Lung (tissue), 12 donors: ENCODE data around the gene SMIM41. TPM values are rescaled to one million over a fixed set of nuclear protein-coding genes. Genes with fewer than 3 reads are reported as not detected.

Experiments
- ATAC-seq: fragments of 200-7000 bp; cut with Tn5 transposase; one replicate; pipeline ENCODE4 v1.9.1; 2020; ENCODE audit warnings: moderate number of reproducible peaks; ENCODE audit not compliant: insufficient read depth, low FRiP score
- DNase-seq, 3 donors: peaks; one replicate each; pipeline ENCODE4 v3.0.0-alpha.2; 2013 to 2017
- H3K27ac ChIP-seq, 2 donors: one replicate each; pipeline ENCODE4 v1.5.1; 2013; ENCODE audit warnings: mild to moderate bottlenecking in 2 of 2, moderate library complexity in 2 of 2, control low read depth in 1 of 2, inconsistent platforms in 1 of 2, low read depth in 1 of 2, low read length in 1 of 2
- H3K27me3 ChIP-seq, 3 donors: one replicate each; pipeline ENCODE4 v1.5.1; 2013; ENCODE audit warnings: low read length in 2 of 3; ENCODE audit not compliant: control insufficient read depth in 3 of 3, insufficient read depth in 3 of 3
- H3K36me3 ChIP-seq, 4 donors: one replicate each; pipeline ENCODE4 v1.5.1; 2013; ENCODE audit warnings: low read length in 4 of 4, mild to moderate bottlenecking in 1 of 4, moderate library complexity in 1 of 4; ENCODE audit not compliant: control insufficient read depth in 4 of 4, insufficient read depth in 4 of 4
- H3K4me1 ChIP-seq, 5 donors: one replicate each; pipeline ENCODE4 v1.5.1; 2013; ENCODE audit warnings: low read length in 5 of 5, mild to moderate bottlenecking in 2 of 5, moderate library complexity in 1 of 5; ENCODE audit not compliant: control insufficient read depth in 5 of 5, insufficient read depth in 5 of 5
- H3K4me3 ChIP-seq: one replicate; pipeline ENCODE4 v1.5.1; 2013; ENCODE audit warnings: mild to moderate bottlenecking, control low read depth, moderate library complexity
- H3K9ac ChIP-seq, 2 donors: one replicate each; pipeline ENCODE4 v1.5.1; 2013; ENCODE audit warnings: low read length in 2 of 2, control low read depth in 1 of 2; ENCODE audit not compliant: insufficient read depth in 1 of 2
- H3K9me3 ChIP-seq, 4 donors: one replicate each; pipeline ENCODE4 v1.5.1; 2013; ENCODE audit warnings: low read length in 3 of 4, mild to moderate bottlenecking in 1 of 4, moderate library complexity in 1 of 4; ENCODE audit not compliant: control insufficient read depth in 4 of 4, insufficient read depth in 3 of 4
- WGBS, 2 donors: extraction: QIAGEN DNeasy Blood & Tissue Kit; methylation state at CpG; one replicate each; pipeline ENCODE4 v1.1.7; 2013; 5-methylcytosine and 5-hydroxymethylcytosine counted together
- polyA plus RNA-seq, 2 donors: library from polyadenylated mRNA; stranded (reverse); fragments of 200-250 nt; gene quantifications; one replicate each; pipeline ENCODE4 v1.2.1, GENCODE V29; 2013
- total RNA-seq, 2 donors: library from RNA; depleted of rRNA in 1 of 2; stranded (reverse); fragments of >200 nt in 1 of 2; gene quantifications; one replicate each; pipeline ENCODE4 v1.2.1, GENCODE V29; 2014 to 2021
- TF ChIP-seq, protein P1 (sequence below): IDR thresholded peaks from 2 replicates; pipeline ENCODE4 v1.5.1; 2012; ENCODE audit warnings: mild to moderate bottlenecking; ENCODE audit errors: control extremely low read depth, extremely low read depth
- donor health status: control.
- donor health status: control.
- donor health status: Bipolar disorder and iron deficiency.
- donor health status: healthy.
- donor health status: DM: yes; HTN: yes; CAD: no.

The SMIM41 gene
- total and polyA plus RNA-seq, 4 donors = 1.9 to 7.6 (median 4.3) TPM

GRCh38 chr12:52139147-52139546 lies 59.6 kb downstream of the SMIM41 start:
- TF ChIP-seq, protein P1, sequence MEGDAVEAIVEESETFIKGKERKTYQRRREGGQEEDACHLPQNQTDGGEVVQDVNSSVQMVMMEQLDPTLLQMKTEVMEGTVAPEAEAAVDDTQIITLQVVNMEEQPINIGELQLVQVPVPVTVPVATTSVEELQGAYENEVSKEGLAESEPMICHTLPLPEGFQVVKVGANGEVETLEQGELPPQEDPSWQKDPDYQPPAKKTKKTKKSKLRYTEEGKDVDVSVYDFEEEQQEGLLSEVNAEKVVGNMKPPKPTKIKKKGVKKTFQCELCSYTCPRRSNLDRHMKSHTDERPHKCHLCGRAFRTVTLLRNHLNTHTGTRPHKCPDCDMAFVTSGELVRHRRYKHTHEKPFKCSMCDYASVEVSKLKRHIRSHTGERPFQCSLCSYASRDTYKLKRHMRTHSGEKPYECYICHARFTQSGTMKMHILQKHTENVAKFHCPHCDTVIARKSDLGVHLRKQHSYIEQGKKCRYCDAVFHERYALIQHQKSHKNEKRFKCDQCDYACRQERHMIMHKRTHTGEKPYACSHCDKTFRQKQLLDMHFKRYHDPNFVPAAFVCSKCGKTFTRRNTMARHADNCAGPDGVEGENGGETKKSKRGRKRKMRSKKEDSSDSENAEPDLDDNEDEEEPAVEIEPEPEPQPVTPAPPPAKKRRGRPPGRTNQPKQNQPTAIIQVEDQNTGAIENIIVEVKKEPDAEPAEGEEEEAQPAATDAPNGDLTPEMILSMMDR = no peak
- Histone ChIP-seq H3K9ac (no peak overlapping the region), H3K27ac (no peak overlapping the region), H3K27me3 (no peaks in the 10 kb centered on the region), H3K4me3 (no peak overlapping the region), H3K9me3 (no peaks in the 10 kb centered on the region), H3K4me1 (peaks cover 0 to 12% (median 0%) of the 10 kb centered on the region in 5 donors), H3K36me3 (no peaks in the 10 kb centered on the region)
- WGBS, 2 donors = 86 to 92% methylated on average over 13 of the region's 13 CpGs
- DNase-seq (no peak), ATAC-seq (no peak)

DNA sequence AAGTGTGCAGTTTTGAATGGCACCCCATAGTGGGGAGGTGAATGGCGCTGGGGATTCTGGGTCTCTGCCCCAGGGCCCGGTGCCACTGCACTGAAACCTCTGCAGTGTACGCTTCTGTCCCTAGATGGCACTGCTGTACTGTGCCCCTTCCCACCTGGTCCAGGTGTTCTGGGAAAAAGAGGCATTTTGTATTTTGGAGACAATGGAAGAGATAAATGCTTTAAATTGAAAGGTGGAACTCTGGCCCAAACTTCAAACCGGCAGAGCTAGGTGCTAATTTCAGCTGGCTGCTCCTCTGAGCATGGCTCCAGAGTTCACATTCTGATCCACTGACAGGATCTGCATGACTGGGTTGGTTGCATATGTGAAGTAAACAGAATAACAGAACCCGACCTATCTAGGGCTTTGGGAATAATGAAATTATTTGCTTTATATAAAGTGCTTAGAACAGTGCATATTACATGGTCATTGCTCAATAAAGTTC lies 60.1 kb downstream of the SMIM41 start:
- ATAC-seq (no peak), DNase-seq (no peak)
- no peaks in the 10 kb centered on the region for H3K36me3 ChIP-seq
- H3K9me3 ChIP-seq = no peaks in the 10 kb centered on the region
- no peak overlapping the region for H3K27ac ChIP-seq
- TF ChIP-seq, protein P1 = peak; percentile 2
- H3K4me1 ChIP-seq = peaks cover 0 to 12% (median 0%) of the 10 kb centered on the region in 5 donors
- WGBS, 2 donors = 37 to 41% methylated on average over 5 of the region's 5 CpGs
- H3K9ac ChIP-seq = no peak overlapping the region
- H3K27me3 ChIP-seq = no peaks in the 10 kb centered on the region
- no peak overlapping the region for H3K4me3 ChIP-seq

GRCh38 chr12:52141306-52141705 lies 61.8 kb downstream of the SMIM41 start:
- Histone ChIP-seq H3K9ac (no peak overlapping the region), H3K27me3 (no peaks in the 10 kb centered on the region), H3K27ac (no peak overlapping the region), H3K4me3 (no peak overlapping the region), H3K9me3 (no peaks in the 10 kb centered on the region), H3K4me1 (peaks cover 0 to 14% (median 0%) of the 10 kb centered on the region in 5 donors), H3K36me3 (no peaks in the 10 kb centered on the region)
- WGBS, 2 donors = 91 to 92% methylated on average over 4 of the region's 4 CpGs
- TF ChIP-seq, protein P1 = no peak
- DNase-seq (no peak), ATAC-seq (no peak)

GRCh38 chr12:52141875-52142274 lies 62.4 kb downstream of the SMIM41 start:
- Histone ChIP-seq H3K9me3 (no peaks in the 10 kb centered on the region), H3K36me3 (no peaks in the 10 kb centered on the region), H3K4me3 (no peak overlapping the region), H3K27me3 (no peaks in the 10 kb centered on the region), H3K9ac (no peak overlapping the region), H3K4me1 (peaks cover 0 to 19% (median 0%) of the 10 kb centered on the region in 5 donors), H3K27ac (no peak overlapping the region)
- 91 to 93% methylated on average over 8 of the region's 8 CpGs for WGBS, 2 donors
- TF ChIP-seq, protein P1 = no peak
- no peak for DNase-seq
- no peak for ATAC-seq
